ENCODE measurements around the gene VASN.

Gene VASN

DNA sequence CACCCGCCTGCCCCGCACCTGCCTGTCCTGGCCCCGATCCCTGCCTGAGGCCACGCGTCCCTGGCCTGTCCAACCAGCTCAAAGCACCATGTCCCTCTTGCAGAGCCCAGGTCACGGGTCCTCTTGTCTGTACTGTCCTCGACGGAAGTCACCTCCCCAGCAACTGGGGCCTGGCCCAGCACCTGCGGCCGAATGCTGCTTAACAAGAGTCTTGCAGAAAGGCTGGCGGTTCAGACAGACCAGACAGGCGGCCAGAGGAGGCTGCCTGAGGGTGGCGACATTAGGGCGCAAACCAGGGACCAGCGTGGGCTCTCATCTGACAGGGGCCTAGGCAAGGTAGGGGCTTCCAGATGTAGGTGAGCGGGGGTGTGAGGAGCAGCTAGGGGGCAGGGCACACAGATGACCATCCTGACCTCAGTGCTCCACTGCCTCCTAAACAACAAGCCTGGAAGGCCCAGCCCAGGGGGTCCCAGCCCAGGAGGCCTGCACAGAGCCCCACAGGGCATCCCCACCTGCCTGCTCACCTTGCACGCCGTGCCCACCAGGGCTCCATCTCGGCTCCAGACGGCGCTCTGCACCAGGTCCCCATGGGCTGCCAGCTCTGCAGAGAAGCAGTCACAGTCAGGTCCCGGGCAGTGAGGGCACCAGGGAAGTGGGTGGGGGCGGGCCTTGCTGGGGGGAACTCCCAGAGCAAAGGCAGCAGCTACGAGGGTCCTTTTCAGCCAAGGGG, 33.5 kb downstream of the VASN start:
- DNase-seq = no peak

DNA sequence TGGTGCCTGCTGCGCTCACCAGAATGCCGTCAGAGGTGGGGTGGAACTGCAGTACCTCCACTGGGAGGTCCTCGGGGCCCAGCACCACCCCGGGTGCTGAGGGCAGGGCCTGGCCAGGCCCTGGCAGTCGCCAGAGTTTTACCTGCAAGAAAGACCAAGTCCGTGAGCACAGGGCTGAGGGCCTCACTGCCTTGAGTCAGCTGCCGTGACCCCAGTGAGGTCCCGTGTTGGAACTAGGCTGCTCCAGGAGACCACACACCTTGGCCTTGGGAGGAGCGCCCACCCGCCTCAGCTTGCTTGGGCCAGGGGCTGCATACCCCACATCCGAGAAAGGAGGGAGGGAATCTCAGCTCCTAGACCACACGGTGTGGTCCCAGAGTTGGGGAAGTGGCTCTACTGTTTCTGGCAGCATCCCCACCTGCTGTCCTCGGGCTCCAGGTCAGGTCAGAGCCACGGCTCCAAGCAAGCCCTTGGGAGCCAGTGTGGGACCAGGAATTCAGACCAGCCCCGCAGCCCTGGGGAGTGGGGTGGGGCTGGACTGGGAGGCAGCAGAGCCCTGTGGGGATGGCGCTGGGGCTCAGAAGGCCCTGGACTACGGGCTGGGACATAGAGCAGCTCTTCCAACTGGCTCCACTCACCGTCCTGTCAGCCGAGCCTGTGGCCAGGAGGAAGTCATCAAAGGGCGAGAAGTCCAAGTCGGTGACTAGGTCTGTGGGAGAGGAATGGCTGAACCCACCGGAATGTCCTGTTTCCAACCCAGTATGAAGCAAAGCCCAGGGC, 36.1 kb downstream of the VASN start:
- DNase-seq = no peak

DNA sequence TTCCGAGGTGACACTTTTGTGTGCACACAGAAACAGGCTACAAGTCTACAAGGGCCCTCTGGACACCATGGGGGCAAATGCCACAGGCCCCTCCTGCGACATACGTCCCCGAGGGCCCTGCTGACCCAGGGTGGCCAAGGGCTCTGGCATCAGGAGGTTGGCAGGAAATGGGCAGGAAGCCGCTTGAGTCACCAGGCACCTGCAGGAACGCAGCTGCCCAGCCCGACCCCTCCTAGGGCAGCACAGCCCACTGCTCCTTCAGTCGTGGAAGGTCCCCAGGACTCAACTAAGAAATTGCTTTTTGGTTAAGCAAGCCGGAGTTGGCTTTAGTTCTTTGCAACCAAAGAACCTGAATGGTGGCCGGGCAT, 36.7 kb downstream of the VASN start:
- DNase-seq = no peak

DNA sequence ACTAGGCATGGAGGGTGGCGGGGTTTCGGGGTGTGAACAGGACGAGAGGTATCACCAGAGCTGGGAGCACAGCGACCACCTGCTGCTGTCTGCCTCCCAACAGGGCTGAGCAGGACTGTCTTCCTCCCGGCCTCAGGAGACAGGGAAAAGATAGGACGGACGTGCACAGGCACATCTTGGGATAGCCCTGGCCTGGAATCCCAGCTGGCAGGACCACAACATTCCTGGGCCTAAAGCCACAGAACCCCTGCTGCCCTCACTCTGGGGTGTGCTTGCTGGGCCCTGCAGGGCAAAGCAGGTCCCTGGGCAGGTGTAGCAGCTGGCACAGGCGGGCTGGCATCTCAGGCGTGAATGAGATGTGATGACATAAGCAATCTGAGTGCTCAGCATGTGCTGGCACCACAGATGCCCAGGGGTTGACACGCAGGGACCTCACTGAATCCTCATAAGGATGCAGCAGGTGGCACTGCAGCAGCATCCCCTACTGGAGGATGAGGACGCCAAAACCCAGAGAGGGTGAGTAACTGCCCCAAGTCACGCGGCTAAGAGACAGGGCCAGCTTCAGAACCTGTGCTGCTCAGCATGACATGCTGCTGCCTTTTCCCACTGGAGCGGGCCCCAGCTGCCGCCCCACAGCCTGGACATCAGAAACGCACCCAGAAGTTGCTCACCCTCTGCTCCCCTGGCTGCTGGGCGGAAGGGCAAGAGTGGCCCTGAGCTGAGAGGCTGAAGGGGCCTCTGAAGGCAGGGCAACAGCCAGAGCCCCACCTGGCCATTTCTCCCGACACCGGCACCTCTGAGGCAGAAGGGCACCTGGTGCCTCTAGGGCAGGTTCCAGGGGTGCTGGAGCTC, 37.7 kb downstream of the VASN start:
- peak; percentile 13 for DNase-seq

DNA sequence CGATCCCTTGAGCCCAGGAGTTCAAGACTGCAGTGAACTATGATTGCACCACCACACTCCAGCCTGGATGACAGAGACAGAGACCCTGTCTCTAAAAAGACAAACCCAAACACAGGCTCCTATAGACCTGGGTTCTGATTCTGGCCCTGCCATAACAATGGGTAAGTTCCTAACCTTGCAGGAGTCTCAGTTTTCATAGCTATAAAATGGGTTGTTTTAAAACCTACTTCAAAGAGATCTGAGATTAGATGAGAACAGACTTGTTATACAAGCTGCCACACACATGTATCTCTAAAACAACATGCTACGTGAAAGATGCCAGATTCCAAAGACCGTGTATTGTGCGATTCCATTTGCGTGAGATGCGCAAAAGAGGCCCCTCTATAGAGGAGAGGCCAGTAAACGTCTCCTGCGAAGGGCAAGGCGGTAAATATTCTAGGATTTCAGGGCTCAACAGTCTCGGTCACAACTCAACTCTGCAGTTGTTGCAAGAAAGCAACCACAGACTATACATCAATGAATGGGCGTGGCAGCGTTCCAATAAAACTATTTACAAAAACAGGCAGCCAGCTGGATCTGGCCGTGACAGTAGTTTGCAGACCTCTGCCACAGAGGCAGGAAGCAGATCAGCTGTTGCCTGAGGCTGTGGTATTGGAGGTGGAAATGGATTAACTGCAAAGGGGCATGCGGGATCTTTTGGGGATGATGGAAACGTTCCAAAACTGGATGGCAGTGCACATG, 38.9 kb downstream of the VASN start:
- DNase-seq = no peak

DNA sequence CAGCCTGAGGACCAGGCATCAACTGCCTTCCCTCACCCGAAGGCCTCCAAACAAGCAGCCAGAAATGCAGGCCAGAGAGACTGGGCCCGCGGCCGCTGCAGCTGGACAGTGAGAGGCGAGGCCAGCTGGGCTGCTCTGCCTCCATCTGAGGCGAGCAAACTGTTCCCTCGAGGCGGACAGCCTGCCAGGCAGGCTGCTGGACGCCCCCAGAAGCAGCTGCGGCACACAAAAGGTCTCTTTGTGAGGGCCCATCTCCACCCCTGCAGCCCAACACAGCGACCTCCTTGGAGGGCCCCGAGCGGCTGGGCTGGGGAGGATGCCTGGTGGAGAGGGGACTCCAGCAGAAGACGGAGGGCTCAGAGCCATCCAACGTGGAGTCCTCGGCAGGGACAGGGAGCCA, 40.0 kb downstream of the VASN start:
- no peak for DNase-seq

DNA sequence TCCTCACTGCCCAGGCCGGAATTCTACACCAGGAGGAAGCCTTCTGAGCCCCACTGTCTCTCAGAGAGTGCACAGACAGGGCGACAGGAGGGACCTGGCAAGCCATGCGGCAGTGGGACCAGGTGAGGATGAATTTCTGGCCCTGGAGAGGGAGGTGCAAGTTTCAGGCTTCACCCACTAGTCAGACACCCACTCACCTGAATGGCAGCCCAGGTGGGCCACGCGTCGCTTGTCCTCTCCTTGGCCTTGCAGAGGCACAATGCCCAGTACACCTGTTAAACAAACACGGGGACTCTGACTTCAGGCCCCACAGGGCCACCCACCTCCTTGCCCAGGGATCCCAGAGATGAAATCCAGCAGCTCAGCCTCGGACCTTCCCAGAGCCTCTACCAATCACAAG, 40.5 kb downstream of the VASN start:
- no peak for DNase-seq

DNA sequence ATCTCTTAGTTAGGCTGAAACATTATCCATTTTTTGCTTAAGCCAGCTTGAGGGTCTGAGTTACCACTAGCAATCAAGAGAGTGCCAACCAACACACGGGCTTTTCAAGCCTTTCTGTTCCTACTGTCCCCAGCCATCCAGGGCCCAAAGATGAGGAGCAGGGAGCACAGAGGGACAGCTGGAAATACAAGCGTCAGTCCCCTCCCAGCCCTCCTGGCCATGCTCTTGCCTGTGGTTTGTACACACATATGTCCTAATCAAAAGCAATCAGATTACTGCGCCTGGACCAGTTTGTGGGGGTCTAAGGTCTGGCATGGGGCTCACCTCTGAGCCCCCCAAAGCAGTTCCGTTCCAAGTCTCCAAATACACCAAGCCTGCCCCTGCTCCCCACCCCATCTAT, 41.2 kb downstream of the VASN start:
- no peak for DNase-seq

DNA sequence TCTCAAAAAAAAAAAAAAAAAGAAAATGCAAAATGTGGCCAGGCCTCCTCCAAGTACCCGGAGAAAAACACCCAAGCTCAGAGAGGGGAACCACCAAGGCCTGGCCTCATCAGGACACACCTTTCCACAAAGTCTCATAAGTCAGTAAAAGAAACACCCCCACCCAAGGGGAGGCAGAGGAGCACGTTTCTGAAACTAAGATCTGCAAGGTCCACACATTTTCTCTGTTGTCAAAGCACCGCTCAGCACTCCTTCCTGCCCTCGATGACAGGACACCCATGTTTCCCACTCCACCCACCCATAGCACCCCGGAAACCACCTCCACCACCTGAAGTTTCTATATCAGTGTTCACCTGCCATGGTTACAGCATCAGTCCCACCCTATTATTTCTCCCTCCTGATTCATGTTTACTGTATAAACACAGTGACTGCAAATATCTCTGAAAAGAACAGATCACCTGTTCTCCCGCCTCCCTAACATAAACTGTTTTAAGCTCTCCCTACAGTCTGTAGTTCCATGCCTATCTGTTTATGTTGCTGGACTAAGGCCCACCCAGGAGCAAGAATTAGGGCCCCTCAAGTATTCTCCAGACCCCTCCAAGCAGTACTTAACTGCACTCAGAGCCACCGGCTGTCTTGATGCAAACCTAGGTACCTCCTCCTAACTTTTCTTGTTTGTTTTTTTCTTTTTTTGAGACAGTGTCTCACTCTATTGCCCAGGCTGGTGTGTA, 42.7 kb downstream of the VASN start:
- DNase-seq = peak; percentile 96

DNA sequence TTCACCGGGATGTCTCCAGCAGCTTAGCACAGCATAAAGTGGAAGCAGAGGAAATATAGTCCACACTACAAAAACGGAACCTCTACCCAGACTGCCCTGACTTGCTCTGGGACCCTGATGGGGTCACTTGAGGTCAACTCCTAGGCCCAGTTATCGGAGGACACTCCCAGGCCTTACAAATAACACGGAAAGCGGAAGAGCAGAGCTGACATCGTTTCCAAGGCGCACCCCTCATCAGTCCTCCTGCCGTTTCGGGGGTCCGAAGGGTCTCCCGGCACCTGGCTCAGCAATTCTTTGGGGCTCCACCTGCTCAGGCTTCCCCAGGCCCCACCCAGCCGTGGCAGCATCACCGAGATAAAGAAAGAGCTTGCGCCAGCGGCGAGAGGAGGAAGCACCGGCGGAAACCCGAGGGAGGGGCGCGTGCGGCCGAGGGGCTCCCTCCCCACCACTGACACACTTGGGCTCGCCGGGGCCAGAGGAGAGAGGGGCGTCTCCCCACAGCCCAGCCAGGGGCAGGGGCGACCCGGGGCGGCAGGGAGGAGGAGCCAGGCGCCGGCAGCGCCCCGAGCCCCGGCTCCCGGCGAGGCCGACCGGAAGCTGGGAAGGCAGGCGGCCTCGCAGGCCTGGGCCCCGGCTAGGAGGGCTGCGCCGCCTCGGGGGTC, 44.0 kb downstream of the VASN start:
- peak; percentile 72 for DNase-seq

DNA sequence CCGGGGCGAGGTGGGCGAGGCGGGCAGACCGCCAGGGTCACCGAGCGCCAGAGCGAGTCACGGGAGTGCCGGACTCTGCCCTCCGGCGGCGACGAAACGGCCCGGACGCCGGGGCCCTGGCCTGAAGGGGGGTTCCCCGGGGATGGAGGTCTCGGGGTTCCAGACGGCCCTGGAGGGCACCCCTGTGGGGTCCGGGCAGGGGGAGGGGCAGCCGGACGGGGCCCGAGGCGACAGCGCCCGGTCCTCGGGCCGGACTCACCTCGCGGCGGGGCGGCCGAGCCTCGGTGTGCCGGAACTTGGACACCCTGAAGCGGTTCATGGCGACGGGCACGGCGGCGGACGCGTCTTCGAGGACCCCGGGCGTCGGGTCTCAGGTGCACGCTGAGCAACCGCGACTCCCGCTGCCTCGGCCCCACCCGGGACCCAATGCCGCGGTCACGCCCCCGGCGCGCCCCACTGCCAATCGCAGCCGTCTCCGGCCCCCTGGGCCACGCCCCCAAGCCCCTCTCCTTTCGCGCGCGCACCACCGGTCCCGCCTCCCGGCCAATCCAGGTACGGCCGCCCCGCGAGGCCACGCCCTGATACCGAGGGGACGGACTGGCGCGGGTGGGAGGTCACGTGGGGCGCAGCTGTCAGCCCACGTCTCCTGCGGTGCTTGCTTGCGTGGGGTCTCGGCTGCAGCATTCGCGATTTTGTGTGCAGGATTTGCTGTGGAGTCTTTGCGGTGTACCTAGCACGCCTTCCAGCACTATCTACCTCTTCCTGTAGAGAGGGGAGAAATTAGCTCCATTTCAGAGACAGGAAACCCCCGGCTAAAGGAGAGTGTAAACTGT, 44.8 kb downstream of the VASN start, which contains the start of gene CORO7:
CORO7 (minus strand) TSS at position 397 of the 833 bp plus-strand sequence; CDS start at position 319, 78 bp downstream.
- DNase-seq = peak; percentile 98

DNA sequence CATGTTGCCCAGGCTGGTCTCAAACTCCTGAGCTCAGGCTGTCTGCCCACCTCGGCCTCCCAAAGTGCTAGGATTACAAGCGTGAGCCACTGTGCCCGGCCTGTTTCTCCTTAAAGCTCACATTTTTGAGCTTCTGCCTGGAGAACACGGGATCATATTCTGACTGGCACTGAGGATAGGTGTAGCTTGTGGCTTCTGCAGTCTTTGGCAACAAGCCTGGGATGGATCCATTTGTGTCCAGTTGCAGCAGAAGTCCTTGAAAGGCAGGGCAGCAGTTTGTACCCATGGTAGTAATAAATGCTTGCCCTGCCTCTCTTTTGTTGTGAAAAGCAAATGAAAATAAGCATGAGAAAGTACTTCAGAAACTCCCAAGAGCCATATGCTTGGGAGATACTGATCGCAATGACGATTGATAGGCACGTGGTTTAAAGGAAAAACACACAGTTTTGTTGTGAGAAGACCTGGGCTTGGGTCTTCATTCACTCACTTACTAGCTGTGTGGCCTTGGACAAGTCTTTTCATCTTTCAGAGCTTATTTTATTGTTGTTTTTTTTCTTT, 47.8 kb downstream of the VASN start:
- no peak for DNase-seq

DNA sequence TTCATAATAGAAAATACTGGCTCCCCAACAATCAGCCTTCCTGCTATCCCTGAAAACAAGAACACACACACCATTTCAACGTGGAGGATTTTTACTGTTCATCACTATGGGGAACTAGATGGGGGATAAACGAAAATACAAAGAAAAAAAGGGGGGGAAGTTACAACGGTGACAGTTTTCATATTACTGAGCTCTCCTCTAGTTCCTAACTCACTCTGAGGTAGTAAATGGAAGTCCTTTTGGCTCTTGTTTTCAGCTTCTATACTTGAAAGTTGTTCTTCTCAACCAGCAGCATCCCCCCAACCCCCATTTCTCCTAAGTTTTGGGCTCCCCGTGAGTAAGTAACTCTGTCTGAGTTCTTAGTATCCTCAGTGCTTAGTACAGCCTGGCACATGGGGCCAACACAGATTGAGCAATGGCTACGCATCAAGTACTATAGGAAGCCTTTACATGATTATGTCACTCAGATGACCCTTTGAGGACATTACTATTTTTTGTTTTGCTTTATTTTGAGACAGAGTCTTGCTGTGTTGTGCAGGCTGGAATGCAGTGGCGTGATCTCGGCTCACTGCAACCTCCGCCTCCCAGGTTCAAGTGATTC, 49.0 kb downstream of the VASN start:
- no peak for DNase-seq

DNA sequence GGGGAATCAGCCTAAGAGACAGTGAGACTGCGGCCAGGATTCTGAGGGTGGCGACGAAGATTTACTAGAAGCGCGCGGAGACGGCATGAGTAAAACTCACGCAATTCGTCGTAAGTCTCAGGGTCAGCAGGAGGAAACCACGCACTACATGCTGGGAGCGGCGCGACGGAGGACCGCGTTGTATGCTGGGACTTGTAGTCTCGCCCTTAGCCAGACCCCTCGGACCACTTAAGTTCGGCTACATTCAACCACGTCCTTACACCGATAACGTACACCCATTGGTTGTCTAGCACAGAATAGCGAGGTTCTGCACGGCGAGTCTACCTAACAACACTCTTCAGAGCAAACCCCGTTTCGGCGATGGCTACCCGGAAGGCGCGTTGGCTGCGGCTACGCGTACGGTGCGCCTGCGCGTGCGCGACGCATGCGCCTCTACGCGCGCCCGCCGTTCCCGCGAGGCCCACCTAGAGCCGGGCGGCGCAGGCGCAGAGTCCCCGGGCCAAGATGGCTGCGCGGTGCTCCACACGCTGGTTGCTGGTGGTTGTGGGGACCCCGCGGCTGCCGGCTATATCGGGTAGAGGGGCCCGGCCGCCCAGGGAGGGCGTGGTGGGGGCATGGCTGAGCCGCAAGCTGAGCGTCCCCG, 53.9 kb downstream of the VASN start, which contains the start of gene DNAJA3:
DNAJA3 (plus strand) TSS at position 491 of the 643 bp plus-strand sequence; CDS start at position 505, 14 bp downstream.
- DNase-seq = peak; percentile 95

DNA sequence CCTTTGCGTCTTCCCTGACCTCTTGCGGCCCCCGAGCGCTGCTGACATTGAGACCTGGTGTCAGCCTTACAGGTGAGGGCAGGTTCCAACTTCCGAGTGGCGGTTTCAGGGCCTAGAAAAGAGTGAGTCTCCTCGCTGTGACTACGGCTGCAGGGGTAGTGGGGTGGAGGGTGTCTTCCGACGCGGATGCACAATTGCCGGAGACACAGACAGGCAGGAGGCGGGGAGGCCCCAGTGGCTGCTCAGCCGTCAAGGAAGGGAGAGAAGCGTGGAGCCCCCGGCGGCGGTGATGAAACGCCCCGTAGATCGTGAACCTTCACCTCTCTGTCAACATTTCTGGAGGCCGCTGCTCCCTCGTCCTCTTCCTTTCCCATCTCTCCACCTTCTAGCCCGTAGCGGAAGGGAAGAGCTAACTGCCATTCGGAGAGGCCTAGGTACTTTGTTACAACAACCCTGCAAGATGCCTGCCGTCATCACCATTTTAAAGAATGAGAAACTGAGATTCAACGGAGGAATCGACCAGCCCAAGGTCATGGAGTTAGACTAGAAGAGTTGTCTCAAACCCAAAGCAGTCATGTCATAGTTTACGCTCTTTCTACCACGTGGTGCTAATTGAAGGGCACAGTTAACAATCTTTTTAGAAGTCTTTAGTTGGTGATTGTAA, 54.5 kb downstream of the VASN start:
- DNase-seq = no peak

DNA sequence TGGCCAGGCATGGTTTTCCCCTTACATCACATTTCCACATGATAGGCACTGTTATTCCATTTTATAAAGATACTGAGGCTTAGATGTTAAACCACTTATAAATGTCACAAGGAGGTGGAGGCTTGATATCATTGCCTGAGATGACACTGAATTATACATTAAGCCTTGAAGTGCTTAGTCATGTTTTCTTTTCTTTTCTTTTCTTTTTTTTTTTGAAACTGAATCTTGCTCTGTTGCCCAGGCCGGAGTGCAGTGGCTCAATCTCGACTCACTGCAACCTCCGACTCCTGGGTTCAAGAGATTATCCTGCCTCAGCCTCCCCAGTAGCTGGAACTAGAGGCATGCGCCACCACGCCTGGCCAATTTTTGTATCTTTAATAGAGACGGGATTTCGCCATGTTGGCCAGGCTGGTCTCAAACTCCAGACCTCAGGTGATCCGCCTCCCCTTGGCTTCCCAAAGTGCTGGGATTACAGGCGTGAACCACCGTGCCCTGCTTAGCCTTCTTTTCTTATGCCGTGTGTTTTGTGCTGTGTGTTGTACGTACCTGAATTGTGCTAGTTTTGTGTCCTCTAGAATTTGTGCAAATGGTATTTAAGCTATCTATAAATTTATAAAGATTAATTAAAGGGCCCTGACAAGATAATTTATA, 55.2 kb downstream of the VASN start:
- DNase-seq = no peak

DNA sequence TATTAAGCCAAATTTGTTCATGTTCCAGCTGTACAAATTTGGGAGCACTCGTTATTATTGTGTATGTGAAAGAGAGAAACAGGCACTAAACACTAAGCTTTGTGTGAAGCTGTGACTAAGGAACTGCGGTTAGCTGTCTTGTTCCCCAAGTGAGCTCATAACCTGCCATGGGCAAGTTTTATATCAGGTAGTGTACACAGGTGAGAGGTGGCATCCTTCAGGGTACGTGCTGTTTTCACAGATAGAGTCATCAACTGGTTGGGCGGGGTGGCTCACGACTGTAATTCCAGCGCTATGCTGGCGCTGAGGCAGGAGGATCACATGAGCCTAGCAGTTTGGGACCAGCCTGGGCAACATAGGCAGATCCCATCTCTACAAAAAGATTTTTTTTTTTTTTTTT, 56.9 kb downstream of the VASN start:
- DNase-seq = no peak

DNA sequence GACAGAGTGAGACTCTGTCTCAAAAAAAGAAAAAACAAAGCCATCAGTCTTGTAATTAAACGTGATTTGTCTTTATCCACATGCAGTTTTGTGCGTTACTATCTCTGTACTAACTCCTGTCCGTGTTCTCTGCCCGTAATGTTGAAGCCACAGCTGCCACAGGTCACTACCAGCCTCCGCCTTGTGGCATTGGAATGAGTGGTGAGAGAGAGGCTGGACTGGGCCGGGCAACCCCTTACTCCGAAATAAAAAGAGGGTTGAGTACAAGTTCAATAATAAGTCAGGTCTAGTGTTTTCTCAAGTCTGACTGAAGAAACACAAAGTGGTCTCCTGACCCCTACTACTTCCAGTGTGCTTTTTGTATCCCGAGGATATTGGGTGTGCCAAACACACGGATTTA, 59.4 kb downstream of the VASN start:
- DNase-seq = no peak
